Osteoblast (primary cell): ENCODE results near the gene DIP2C. TPM values are rescaled to one million over a fixed set of nuclear protein-coding genes. Genes with fewer than 3 reads are reported as not detected.

ENCODE experiments used
- DNase-seq: peaks from one replicate; pipeline ENCODE4 v3.0.0; 2011; ENCODE audit warnings: low spot score, mixed read lengths; ENCODE audit not compliant: insufficient read length; ENCODE audit errors: missing footprints
- H2AFZ ChIP-seq: 2 replicates; pipeline ENCODE4 v1.6.0; 2011; ENCODE audit warnings: mild to moderate bottlenecking, low read length
- H3K27ac ChIP-seq: 2 replicates; pipeline ENCODE4 v1.5.1; 2011; ENCODE audit warnings: mild to moderate bottlenecking, low read depth, low read length, moderate library complexity
- H3K27me3 ChIP-seq: 2 replicates; pipeline ENCODE4 v1.6.0; 2012; ENCODE audit warnings: mild to moderate bottlenecking, control low read depth, inconsistent platforms, low read length, moderate library complexity; ENCODE audit not compliant: insufficient read depth
- H3K36me3 ChIP-seq: 2 replicates; pipeline ENCODE4 v1.5.1; 2011; ENCODE audit warnings: mild to moderate bottlenecking, low read length, control low read depth, moderate library complexity; ENCODE audit not compliant: insufficient read depth
- H3K4me1 ChIP-seq: 2 replicates; pipeline ENCODE4 v1.5.1; 2011; ENCODE audit warnings: mild to moderate bottlenecking, low read length, control low read depth, moderate library complexity; ENCODE audit not compliant: insufficient read depth
- H3K4me2 ChIP-seq: 2 replicates; pipeline ENCODE4 v1.6.0; 2011; ENCODE audit warnings: mild to moderate bottlenecking, low read length; ENCODE audit not compliant: insufficient read depth
- H3K4me3 ChIP-seq: fragments of 200-600 bp; sonication (generic); 3 replicates; pipeline ENCODE4 v1.5.1; 2012; ENCODE audit warnings: mild to moderate bottlenecking, low read length, inconsistent platforms; ENCODE audit not compliant: insufficient read depth
- H3K79me2 ChIP-seq: 2 replicates; pipeline ENCODE4 v1.6.0; 2012; ENCODE audit warnings: mild to moderate bottlenecking, low read length, control low read depth, inconsistent platforms; ENCODE audit not compliant: insufficient read depth
- H3K9me3 ChIP-seq: 2 replicates; pipeline ENCODE4 v1.5.1; 2011; ENCODE audit warnings: low read depth, low read length, control low read depth
- H4K20me1 ChIP-seq: 2 replicates; pipeline ENCODE4 v1.6.0; 2012; ENCODE audit warnings: mild to moderate bottlenecking, low read length, control low read depth; ENCODE audit not compliant: insufficient read depth
- total RNA-seq: library from RNA; depleted of rRNA; stranded (reverse); fragments of >200 nt; gene quantifications from 2 replicates; pipeline ENCODE4 v1.2.3, GENCODE V29; 2012
- TF ChIP-seq, protein P1 (sequence below): IDR thresholded peaks from 2 replicates; pipeline ENCODE4 v1.5.1; 2011; ENCODE audit warnings: mild to moderate bottlenecking, low read depth, low read length, moderate library complexity; ENCODE audit errors: extremely low read depth

The DIP2C gene
- total RNA-seq, 1 donor = 36.9 TPM

- Histone ChIP-seq H3K79me2 (peaks cover 3% of the 10 kb centered on the region), H3K9me3 (no peaks in the 10 kb centered on the region), H2AFZ (no peak overlapping the region), H3K36me3 (peaks cover 10% of the 10 kb centered on the region), H4K20me1 (no peaks in the 10 kb centered on the region), H3K27me3 (no peaks in the 10 kb centered on the region), H3K4me2 (no peak overlapping the region), H3K27ac (no peak overlapping the region), H3K4me1 (no peaks in the 10 kb centered on the region), H3K4me3 (no peak overlapping the region)
- TF ChIP-seq, protein P1, sequence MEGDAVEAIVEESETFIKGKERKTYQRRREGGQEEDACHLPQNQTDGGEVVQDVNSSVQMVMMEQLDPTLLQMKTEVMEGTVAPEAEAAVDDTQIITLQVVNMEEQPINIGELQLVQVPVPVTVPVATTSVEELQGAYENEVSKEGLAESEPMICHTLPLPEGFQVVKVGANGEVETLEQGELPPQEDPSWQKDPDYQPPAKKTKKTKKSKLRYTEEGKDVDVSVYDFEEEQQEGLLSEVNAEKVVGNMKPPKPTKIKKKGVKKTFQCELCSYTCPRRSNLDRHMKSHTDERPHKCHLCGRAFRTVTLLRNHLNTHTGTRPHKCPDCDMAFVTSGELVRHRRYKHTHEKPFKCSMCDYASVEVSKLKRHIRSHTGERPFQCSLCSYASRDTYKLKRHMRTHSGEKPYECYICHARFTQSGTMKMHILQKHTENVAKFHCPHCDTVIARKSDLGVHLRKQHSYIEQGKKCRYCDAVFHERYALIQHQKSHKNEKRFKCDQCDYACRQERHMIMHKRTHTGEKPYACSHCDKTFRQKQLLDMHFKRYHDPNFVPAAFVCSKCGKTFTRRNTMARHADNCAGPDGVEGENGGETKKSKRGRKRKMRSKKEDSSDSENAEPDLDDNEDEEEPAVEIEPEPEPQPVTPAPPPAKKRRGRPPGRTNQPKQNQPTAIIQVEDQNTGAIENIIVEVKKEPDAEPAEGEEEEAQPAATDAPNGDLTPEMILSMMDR = no peak
- DNase-seq = no peak
Observed at GRCh38 chr10:235915-236314, 453.6 kb downstream of the DIP2C start.

DNA sequence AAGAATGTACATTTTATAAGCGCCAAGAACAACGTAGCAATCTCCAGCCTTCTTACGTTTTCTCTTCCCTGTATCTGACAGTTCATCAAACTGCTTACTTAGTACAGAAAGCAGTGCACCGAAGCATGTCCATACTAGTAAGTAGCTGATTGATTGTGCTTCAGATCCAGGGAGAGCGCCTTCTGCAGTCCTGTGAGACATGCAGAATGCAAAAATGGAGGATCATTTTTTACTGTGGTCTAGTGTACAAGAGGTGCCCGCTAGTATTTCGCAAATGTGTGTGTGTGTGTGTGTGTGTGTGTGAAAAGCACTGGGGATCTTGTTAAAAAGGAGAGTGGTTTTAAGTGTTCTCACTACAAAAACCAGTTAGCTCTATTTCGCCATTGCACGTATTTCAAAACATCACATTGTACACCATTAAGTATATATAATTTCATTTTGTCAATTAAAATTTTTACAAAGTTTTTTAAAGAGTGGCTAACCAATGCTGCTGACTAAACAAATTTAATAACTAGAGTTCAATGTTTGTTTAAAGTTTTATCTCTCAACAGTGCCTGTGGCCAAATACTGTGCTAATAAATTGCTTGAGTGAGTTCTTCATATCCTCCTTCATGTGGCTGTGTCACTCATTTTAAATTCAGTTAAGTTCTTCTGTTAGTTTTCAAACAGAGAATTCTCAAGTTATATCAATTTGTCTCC lies 454.6 kb downstream of the DIP2C start:
- TF ChIP-seq, protein P1 = no peak
- H3K27ac ChIP-seq = no peak overlapping the region
- H3K79me2 ChIP-seq = peaks cover 3% of the 10 kb centered on the region
- H3K9me3 ChIP-seq = no peaks in the 10 kb centered on the region
- no peak for DNase-seq
- H2AFZ ChIP-seq = no peak overlapping the region
- H3K4me1 ChIP-seq = no peaks in the 10 kb centered on the region
- peaks cover 4% of the 10 kb centered on the region for H3K36me3 ChIP-seq
- H4K20me1 ChIP-seq = no peaks in the 10 kb centered on the region
- no peak overlapping the region for H3K4me2 ChIP-seq
- H3K4me3 ChIP-seq = no peak overlapping the region
- H3K27me3 ChIP-seq = no peaks in the 10 kb centered on the region

- H4K20me1 ChIP-seq = no peaks in the 10 kb centered on the region
- H3K27me3 ChIP-seq = no peaks in the 10 kb centered on the region
- H3K4me2 ChIP-seq = no peak overlapping the region
- TF ChIP-seq, protein P1 = no peak
- no peak overlapping the region for H3K4me3 ChIP-seq
- H3K9me3 ChIP-seq = no peaks in the 10 kb centered on the region
- peaks cover 13% of the 10 kb centered on the region for H3K79me2 ChIP-seq
- no peak overlapping the region for H2AFZ ChIP-seq
- no peak for DNase-seq
- no peak overlapping the region for H3K27ac ChIP-seq
- H3K36me3 ChIP-seq = peaks cover 4% of the 10 kb centered on the region
- no peaks in the 10 kb centered on the region for H3K4me1 ChIP-seq
Observed at GRCh38 chr10:232878-233277, 456.6 kb downstream of the DIP2C start.

- no peak overlapping the region for H3K27ac ChIP-seq
Observed at GRCh38 chr10:232061-232460, 457.4 kb downstream of the DIP2C start.

More at GRCh38 chr10:232061-232460, 457.4 kb downstream of the DIP2C start:
- Histone ChIP-seq H3K4me2 (no peak overlapping the region), H2AFZ (no peak overlapping the region), H3K36me3 (no peaks in the 10 kb centered on the region), H3K4me1 (no peaks in the 10 kb centered on the region), H4K20me1 (no peaks in the 10 kb centered on the region), H3K9me3 (no peaks in the 10 kb centered on the region), H3K79me2 (peaks cover 13% of the 10 kb centered on the region), H3K27me3 (no peaks in the 10 kb centered on the region), H3K4me3 (no peak overlapping the region)
- no peak for DNase-seq
- TF ChIP-seq, protein P1 = no peak
